A549 (cell line): ENCODE results near the gene ASPA.

ENCODE experiments used
- BHLHE40 ChIP-seq: IDR thresholded peaks from 2 replicates; pipeline ENCODE4 v1.6.1; 2012; ENCODE audit warnings: low read depth, low read length, inconsistent platforms
- EP300 ChIP-seq, 2 experiments: fragments of >200 bp; sonication (Bioruptor Twin); formaldehyde crosslinking; IDR thresholded peaks; 2 replicates in 1 of 2; 3 replicates in 1 of 2; pipeline ENCODE4 v1.6.1; 2016 to 2017
- MAFK ChIP-seq: fragments of 450-650 bp; IDR thresholded peaks from 2 replicates; pipeline ENCODE4 v1.6.1; 2014; ENCODE audit not compliant: partially characterized antibody
- POLR2A ChIP-seq: IDR thresholded peaks from 2 replicates; pipeline ENCODE4 v1.6.1; 2012; ENCODE audit warnings: mild to moderate bottlenecking, low read length
- POLR2AphosphoS2 ChIP-seq: conservative IDR thresholded peaks from 2 replicates; pipeline ENCODE4 v1.6.1; 2012; ENCODE audit warnings: low read length, improper control_type of control experiment, inconsistent platforms
- RARB ChIP-seq: fragments of 250-450 bp; sonication (Bioruptor Pico); IDR thresholded peaks from 2 replicates; pipeline ENCODE4 v1.8.0; 2021; ENCODE audit warnings: mild to moderate bottlenecking, moderate library complexity
- TF ChIP-seq, protein P1 (sequence below): fragments of >200 bp; sonication (Bioruptor Twin); formaldehyde crosslinking; IDR thresholded peaks from 3 replicates; pipeline ENCODE4 v1.5.1; 2016
- TF ChIP-seq, protein P2 (sequence below): fragments of 250-450 bp; sonication (Bioruptor Pico); IDR thresholded peaks from 2 replicates; pipeline ENCODE4 v1.5.0; 2021; ENCODE audit warnings: mild to moderate bottlenecking, moderate library complexity, borderline replicate concordance
- TF ChIP-seq, protein P3 (sequence below): IDR thresholded peaks from 2 replicates; pipeline ENCODE4 v1.6.1; 2012

DNA sequence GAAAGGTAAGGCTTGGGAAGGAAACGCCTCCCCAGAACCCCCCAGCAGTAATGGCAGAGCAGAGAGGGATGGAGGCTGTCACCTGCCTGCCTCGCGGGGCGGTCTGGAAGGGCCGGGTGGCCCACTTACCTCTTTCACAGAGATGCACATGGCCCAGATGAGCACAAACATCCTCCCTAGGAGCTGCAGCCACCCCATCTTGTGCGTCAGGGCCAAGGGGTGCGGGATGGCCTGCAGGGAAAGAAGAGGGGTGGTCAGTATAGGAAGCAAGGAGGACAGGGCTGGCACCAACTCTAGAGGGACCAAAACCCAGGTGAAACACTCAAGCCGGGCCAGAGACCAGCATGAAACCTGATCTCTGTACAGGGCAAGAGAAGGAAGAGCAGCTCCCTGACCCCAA lies 52.1 kb downstream of the ASPA start:
- TF ChIP-seq, protein P1, sequence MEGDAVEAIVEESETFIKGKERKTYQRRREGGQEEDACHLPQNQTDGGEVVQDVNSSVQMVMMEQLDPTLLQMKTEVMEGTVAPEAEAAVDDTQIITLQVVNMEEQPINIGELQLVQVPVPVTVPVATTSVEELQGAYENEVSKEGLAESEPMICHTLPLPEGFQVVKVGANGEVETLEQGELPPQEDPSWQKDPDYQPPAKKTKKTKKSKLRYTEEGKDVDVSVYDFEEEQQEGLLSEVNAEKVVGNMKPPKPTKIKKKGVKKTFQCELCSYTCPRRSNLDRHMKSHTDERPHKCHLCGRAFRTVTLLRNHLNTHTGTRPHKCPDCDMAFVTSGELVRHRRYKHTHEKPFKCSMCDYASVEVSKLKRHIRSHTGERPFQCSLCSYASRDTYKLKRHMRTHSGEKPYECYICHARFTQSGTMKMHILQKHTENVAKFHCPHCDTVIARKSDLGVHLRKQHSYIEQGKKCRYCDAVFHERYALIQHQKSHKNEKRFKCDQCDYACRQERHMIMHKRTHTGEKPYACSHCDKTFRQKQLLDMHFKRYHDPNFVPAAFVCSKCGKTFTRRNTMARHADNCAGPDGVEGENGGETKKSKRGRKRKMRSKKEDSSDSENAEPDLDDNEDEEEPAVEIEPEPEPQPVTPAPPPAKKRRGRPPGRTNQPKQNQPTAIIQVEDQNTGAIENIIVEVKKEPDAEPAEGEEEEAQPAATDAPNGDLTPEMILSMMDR, result no peak
- TF ChIP-seq MAFK (no peak), POLR2AphosphoS2 (no peak), BHLHE40 (no peak), RARB (CRISPR knock-in tag) (no peak), EP300 (IDR thresholded peaks at IDR 0.05) (no peak), POLR2A (no peak)
- TF ChIP-seq, protein P2, sequence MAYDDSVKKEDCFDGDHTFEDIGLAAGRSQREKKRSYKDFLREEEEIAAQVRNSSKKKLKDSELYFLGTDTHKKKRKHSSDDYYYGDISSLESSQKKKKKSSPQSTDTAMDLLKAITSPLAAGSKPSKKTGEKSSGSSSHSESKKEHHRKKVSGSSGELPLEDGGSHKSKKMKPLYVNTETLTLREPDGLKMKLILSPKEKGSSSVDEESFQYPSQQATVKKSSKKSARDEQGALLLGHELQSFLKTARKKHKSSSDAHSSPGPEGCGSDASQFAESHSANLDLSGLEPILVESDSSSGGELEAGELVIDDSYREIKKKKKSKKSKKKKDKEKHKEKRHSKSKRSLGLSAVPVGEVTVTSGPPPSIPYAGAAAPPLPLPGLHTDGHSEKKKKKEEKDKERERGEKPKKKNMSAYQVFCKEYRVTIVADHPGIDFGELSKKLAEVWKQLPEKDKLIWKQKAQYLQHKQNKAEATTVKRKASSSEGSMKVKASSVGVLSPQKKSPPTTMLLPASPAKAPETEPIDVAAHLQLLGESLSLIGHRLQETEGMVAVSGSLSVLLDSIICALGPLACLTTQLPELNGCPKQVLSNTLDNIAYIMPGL (CRISPR knock-in tag), result no peak
- TF ChIP-seq, protein P3, sequence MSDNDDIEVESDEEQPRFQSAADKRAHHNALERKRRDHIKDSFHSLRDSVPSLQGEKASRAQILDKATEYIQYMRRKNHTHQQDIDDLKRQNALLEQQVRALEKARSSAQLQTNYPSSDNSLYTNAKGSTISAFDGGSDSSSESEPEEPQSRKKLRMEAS, result no peak
